T-helper 22 cell (primary cell): ENCODE data around the gene XIAP.
"Not testable (repeated sequence)": the region's sequence is repeated elsewhere in the genome, so short reads cannot be mapped to it uniquely, and the experiment has no call there.

Source experiments
- DNase-seq: peaks from one replicate; pipeline ENCODE4 v3.0.0-alpha.2; 2020; ENCODE audit warnings: low read depth

Gene XIAP

GRCh38 chrX:123859846-123860838 is at the start of gene XIAP:
TSS of gene XIAP (plus strand) at chrX:123860053. CDS start at chrX:123885663, 25,610 bp downstream.
- DNase-seq: peak; percentile 45

- no peak for DNase-seq
These were observed 45.5 kb upstream of the XIAP start for GRCh38 chrX:123814343-123814742.

DNA sequence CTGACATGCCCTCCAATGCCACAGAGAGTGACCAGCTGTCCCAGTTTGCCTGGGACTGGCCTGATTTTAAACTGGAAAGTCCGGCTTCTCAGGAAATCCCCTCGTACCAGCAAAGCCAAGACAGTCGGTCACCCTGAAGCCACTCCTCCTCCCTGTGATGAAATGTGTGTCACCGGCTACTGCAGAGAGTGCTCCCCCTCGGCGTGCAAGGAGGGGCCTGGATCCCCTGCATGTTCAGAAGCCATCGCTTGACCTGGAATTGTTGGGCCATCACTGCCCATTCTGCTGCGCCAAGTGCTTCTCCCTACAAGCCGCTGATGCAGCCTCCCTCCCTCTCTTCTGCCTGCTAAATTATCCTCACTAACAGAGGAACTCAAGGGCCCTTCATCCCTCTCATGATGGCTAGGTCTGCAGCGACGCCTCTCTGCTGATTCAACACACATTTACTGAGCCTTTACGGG is 44.9 kb upstream of the XIAP start:
- not testable (repeated sequence) for DNase-seq

DNA sequence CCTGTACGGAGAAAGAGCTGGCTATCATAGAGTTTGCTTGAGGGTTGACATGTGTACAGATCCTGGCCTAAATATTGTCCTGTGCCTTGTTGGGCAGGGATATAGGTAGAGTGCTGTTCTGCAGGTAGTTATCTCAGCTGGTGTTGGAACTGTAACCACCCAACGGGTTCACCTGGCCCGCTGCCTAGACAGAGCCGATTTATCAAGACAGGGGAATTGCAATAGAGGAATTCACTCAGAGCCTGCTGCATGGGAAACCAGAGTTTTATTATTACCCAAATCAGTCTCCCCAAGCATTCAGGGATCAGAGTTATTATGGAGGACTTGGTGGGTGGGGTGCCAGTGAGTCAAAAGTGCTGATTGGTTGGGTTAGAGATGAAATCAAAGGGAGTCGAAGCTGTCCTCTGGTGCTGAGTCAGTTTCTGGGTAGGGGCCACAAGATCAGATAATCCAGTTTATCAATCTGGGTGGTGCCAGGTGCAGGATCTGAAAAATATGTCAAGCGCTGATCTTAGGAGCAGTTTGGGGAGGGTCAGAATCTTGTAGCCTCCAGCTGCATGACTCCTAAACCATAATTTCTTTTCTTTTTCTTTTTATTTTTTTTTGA is 42.5 kb upstream of the XIAP start:
- DNase-seq: no peak

GRCh38 chrX:123818243-123818642 is 41.6 kb upstream of the XIAP start:
- DNase-seq: no peak

DNA sequence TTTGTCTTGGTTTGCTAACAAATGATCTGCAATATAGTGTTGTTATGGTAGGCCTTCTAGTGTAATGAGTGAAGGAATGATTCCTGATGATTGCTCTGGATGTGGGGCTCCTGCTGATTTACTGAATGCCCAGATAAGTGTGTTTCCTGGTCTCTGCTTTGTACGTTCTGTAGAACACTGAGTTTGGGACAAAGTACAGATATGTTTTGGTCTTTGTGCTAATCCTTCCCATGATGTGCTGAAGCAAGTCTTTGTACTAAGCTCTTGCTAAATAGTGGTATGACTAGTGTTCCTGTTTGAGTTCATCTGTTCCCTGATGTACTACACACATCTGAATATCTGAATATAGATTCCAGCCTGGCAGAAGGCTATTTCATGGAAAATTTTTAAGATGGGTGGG is 36.9 kb upstream of the XIAP start:
- no peak for DNase-seq

DNA sequence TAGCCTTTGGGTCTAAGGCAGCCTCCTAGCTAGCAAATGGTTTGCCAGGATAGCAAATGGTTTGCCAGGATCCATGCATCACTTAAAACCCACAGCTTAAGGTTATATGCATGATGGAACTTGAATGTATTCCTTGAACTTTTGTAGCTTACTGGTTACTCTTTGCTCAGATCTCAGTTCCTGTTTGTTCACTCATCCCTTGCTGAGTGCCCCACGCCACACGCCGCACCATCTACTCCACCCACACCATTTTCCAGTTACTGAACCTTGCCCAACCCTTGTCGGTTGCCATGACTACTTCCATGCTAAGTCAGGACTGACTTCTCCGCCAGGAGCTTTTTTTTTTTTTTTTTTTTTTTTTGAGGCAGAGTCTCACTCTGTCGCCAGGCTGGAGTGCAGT is 29.5 kb upstream of the XIAP start:
- no peak for DNase-seq

DNA sequence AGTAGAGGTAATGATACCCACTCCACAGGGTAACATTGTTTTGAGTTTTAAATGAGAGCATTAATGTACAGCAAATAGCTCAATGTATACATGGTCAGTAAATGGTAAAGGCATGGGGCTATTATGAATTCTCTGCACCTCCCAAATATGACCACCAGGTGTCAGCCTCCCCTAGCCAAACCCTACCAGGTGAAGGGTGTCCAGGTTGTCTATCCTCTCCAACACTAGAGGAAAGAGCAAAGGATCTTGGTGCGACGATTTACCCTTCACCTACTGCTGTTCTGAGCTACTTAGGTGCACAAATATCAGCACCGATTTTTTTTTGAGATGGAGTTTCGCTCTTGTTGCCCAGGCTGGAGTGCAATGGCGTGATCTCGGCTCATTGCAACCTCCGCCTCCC is 26.5 kb upstream of the XIAP start:
- DNase-seq: peak; percentile 3

GRCh38 chrX:123834116-123834515 is 25.7 kb upstream of the XIAP start:
- no peak for DNase-seq

DNA sequence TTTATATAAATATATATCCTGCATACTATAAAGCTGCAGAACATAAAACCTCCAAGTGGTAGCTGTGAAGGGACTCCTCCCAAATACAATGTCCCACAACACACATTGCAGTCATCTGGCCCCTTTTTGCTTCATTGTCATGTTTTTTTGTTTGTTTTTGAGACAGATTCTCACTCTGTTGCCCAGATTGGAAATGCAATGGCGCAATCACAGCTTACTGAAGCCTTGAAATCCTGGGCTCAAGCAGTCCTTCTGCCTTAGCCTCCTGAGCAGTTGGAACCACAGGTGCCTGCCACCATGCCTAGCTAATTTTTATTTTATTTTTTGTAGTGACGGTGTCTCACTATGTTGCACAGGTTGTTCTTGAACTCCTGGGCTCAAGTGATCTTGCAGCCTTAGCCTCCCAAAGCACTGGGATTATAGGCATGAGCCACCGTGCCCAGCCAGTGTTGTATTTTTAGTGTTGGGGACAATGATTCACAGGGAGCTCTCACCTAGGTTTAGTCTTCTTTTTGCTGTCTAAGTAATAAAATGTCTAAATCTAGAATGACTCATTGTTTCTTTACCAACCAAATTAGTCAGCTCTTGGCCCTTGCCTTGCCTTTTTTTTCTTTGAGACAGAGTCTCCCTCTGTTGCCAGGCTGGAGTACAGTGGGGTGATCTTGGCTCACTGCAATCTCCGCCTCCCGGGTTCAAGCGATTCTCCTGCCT is 24.0 kb upstream of the XIAP start:
- DNase-seq: no peak

GRCh38 chrX:123845129-123845528 is 14.7 kb upstream of the XIAP start:
- not testable (repeated sequence) for DNase-seq

GRCh38 chrX:123846577-123847038 is 13.2 kb upstream of the XIAP start:
- DNase-seq: no peak

DNA sequence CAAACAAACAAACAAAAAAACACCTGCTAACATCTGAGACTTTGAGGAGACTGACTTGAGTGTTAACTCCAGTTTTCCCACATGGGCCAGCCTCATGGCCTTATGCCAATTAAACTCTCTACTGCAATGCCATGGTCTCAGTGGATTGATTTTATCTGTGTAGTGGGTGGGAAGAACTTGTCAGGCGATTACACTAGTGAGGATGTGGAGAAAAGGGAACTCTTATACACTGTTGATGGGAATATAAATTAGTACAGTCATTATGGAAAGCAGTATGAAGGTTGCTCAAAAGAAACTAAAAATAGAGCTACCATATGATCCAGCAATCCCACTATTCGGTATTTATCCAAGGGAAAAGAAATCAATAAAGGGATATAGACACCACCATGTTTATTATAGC is 12.8 kb upstream of the XIAP start:
- DNase-seq: no peak

DNA sequence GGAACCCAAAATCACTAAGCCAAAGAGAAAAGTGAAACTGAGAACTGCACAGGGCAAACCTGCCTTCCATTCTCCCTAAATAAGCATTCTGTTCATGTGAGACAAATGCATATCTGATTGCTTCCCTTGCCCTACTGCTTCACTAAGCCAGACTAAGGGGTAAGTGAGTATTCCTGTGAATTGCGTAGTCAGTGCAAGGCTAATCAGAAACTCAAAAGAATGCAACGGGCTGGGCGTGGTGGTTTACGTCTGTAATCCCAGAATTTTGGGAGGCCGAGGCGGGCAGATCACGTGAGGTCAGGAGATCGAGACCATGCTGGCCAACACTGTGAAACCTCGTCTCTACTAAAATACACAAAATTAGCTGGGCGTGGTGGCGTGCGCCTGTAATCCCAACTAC is 10.8 kb upstream of the XIAP start:
- DNase-seq: no peak

GRCh38 chrX:123849906-123850305 is 9.9 kb upstream of the XIAP start:
- not testable (repeated sequence) for DNase-seq

GRCh38 chrX:123851079-123851478 is 8.8 kb upstream of the XIAP start:
- no peak for DNase-seq

DNA sequence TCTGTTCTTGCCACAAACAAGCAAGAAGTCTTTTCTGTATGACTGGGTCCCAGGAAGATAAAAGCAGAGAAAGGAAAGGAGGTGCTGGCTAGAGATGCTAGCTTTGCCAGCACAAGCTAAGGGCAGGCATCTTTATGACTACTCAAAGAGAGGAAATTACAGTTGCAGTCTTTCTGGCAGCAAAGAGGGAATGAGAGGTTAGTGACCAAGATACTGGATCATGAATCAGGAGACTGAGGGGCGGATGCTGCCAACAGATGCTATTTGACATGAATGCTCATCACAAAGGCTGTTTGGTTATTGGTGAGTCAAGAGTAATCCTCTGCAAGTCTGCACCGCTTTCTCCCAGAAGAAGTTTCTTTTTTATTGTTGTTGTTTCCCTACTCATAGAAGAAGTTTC is 5.5 kb upstream of the XIAP start:
- DNase-seq: no peak

DNA sequence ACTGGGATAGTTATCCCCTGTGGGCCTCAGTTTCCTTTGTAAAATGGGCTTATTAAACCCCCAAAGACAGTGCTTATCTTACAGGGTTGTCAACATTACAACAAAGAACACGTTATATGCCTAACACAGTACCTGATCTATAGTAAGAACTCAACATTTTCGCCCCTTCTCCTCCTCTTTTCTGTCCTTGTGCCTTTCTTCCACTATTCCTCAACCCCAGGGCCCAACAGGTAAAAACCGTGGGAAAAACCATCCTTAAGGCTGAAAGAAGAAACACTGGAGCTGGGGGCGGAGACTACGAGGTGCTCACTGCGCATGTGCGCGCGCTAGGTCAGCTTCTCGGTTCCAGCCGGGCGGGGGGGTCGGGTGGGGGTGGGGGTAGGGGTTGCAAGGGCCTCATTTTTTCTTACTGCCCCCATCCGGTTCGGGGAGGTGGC is 426 bp upstream of the XIAP start:
- no peak for DNase-seq

DNA sequence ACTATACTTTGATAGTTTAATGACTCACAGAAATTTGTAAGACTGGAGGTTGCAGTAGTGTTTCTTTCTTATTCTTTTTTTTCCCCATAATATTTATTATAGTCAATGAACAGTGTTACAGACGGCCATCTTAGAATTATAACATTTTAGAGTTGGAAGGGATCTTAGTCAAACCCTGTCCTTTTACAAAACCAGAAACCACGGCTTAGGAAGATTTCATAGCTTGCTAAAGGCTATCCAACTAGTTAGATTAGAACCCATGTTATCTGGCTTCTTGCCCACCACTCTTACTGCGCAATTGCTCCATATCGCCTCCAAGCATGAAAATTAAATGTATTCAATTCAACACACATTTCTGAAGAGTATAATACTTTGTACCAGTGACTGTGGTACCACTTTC is 1.1 kb downstream of the XIAP start:
- no peak for DNase-seq

GRCh38 chrX:123869488-123869887 is 9.6 kb downstream of the XIAP start:
- no peak for DNase-seq

GRCh38 chrX:123871309-123871708 is 11.5 kb downstream of the XIAP start:
- DNase-seq: no peak

- no peak for DNase-seq
These were observed 14.1 kb downstream of the XIAP start for GRCh38 chrX:123873956-123874355.
